GM18861 (cell line): ENCODE results near the gene TCEAL7.
"Not testable (repeated sequence)": the region's sequence is repeated elsewhere in the genome, so short reads cannot be mapped to it uniquely, and the experiment has no call there.

Experiments
- ATAC-seq: cut with Tn5 transposase; IDR thresholded peaks from one replicate; pipeline ENCODE4 v1.9.1; 2021; ENCODE audit not compliant: unreplicated experiment

The TCEAL7 gene, protein sequence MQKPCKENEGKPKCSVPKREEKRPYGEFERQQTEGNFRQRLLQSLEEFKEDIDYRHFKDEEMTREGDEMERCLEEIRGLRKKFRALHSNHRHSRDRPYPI

DNA sequence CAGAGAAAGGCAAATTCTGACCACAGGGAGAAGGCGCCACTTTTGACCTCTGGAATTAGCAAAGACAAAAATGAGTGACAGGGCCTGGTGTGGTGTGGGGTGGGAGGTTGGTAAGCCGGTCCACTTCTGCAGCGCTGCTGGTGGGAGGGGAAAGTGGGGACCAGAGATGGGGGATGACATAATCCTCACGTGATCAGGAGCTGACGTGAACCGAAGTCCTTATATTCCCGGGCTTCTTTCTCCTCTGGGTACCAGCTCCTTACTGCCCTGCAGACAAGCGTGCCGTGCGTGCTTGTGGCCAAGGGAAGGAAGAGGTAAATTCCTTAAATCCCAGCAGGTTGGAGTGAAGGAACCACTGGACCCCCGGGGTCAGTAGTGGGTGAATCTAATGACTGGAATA is at the start of gene TCEAL7:
TSS of gene TCEAL7 (plus strand) at position 249 of the 400 bp plus-strand sequence. CDS start 1,165 bp downstream, outside the sequence.
- no peak for ATAC-seq

DNA sequence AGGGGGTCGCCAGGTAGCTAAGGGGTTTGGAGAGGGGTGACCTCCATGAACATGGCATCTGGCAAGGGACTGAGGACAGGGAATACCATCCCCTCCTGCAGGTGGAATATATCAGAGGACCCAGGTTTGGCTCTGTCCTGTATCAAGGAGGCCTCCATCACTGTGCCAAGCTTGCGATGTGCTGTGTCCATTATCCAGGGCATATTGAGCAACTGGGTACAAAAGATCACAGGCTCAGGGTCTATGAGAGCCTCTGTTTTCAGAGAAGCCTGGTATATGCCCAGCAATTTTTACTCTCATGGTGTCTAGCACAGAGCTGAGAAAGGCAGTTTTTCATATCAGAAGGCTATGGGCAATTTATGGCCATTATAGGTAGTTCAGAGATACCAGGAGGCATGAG is 36.9 kb upstream of the TCEAL7 start:
- no peak for ATAC-seq

DNA sequence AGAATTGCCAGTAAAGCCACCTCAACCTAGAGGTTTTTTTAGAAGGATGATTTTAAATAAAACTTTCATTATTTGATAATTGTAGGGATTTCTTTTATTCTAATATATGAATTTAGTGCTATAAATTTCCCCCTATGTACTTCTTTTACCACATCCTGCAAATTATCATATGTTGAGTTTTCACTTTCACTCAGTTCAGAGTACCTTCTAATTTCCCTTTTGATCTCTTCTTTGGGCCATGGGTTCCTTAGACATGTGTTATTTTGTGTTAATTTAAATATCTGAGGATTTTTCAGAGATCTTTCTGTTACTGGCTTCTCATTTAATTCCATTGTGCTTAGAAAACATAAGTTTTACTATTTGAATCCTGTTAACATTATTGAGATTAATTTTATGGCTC is 25.3 kb upstream of the TCEAL7 start:
- no peak for ATAC-seq

DNA sequence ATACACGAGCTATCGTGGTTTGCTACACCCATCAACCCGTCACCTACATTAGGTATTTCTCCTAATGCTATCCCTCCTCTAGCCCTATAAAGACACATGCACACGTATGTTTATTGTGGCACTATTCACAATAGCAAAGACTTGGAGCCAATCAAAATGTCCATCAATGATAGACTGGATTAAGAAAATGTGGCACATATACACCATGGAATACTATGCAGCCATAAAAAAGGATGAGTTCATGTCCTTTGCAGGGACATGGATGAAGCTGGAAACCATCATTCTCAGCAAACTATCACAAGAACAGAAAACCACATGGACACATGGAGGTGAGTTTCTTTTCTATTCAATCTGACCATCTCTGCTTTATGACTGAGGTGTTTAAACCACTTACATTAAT is 24.4 kb upstream of the TCEAL7 start:
- ATAC-seq = not testable (repeated sequence)

DNA sequence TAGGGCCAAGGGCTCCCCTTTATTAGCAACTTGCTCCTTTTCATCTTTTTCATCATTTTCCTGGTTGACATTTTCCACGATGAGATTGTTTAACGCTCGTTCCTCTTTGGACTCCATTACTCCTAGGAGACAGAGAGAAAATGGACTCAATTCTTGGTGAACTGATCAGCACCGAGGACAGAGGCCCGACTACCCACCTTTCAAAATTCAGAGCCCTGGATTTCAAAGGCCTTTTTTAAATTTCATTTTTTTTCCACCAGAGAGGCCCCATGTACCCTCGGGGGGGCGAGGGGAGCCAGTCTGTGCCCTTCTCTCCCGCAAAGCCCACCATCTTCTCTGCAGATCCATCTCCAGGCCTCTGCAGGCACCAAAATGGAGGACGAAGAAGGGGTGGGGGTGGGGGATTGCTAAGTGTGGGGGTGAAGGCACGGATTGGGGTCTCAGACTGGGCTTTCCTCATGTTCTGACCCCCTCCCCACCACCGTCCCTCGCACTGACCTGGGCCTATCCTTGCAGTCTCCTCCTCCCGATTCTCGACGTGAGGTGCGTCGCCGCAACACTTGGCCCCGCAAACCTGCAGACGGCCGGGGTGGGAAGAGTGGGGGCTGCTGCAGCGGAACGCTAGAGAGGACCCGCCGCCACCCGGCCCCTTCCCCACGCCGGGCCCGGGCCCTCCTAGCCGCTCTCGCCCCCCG is 20.0 kb upstream of the TCEAL7 start:
- ATAC-seq = no peak

DNA sequence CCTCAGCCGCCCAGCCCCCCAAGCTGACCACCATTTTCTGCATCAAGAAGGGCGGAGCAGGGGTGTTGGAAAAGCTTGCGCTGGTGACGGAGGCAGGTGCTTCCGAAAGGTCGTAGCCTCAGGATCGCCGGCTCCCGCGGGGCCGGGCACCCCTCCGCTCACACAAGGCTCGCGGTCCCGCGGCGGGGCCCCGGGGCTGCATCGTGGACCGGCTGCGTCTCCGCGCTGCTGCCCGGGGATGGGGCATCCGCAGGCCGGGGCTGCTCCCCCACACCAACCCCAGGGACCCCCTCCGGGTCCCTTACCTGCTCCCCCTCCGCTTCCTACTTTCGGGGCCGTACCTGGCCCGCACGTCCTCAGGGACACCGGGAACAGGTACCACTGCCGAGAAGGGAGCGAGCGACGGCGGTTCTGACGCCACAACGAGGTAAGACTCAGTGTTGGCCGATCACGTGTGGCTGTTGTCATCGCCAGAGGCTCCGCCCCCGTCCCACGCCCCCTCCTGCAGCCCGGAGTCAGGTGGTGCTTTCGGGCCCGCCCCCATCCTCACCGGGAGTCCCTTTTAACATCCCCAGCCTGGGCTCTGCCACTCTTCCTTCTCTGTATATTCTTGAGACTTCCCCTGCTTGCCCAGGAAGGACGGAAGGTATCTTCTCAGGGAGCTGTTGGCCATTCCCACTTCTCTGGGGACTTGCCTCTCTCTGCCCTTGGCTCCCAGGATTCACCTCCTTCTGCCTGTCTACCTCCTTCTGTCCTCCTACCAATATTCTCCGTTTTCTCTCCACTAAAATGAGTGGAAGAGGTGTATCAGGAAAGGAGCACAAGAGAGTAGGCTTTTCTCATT is 19.3 kb upstream of the TCEAL7 start, which contains the start of gene BEX2:
TSS of gene BEX2 (minus strand) at position 436 of the 844 bp plus-strand sequence. CDS start 1,014 bp downstream, outside the sequence.
- peak; percentile 87 for ATAC-seq

DNA sequence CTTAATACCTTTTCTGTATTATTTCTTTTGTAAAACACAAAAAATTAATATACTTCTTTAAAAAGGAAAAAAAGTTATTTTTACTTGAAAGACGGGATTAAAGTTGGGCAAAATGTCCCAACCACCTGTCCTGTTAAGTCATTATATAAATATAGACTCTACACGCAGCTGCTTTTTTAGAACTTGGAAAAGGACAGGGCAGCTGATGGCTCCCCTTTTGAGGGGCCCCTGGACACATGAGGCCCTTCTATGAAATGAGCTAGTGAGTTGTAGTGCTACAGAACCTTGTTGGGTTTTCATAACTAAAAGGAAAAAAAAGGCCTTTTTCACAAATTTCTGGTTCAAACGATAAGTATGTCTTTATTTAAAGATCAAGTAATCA is 18.6 kb upstream of the TCEAL7 start:
- no peak for ATAC-seq

DNA sequence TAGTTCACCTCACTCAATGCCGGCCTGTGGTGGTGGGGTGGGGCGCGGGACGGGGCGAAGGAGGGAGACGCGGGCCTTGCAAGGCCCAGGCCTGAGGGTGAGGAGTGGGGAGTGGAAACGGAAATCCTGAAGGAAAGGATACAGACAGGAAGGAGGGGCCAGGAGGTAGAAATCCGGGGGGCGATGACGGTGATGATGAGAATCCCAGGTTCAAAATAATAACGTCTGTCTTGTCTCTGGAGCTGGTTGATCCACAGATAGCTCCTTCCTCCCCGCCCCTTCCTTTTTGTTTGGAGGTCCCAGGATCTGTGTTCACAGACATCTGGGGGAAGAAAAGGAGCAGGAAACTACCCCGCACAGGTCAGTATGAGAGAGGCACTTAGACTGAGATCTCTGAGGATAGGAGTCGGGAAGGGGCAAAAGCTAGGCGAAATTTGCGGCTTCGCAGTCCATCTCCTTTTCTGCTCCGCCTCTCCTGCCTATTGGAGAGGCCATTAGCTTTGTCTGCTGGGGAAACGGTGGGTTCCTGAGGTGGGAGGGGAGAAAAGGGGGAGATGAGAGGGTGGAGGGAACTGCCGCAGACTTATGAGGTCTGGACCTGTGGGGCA is 746 bp downstream of the TCEAL7 start:
- no peak for ATAC-seq

DNA sequence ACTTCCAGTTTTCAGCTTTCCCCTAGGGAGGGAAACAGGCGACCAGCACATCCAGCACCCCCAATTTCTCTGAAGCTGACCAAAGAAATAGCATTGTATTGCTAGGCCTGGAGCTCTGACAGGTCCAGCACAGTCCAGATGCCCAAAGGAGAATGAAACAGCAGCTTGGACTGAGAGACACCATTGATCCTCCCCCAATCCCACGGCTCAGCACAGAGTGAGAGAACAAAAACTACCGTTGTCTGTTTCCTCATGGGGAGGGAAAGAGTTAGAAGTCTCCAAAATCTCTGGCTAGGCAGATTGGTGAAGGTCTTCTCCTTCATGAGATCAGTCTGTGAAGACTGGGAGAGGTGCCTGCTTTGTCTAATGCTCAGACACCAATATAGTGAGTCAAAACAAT is 8.6 kb downstream of the TCEAL7 start:
- ATAC-seq = no peak

DNA sequence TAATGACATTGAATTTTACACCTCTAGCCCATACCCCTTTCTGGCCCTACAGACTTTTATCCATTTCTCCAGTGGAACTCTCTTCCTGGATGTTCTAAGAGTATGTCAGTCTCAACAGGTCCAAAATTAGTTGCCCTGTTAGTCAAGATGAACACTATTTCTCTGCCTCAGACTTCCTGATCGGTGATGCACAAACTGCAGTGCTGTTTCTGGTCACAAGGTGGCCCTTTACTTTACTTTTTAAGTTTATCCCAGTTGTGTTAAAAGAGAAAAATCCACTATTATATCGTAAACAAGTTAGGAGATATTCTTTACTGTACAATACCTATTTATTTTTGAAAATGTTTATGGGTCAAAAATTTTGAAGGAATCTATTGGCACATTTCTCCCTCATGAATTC is 13.1 kb downstream of the TCEAL7 start:
- ATAC-seq = peak; percentile 70

DNA sequence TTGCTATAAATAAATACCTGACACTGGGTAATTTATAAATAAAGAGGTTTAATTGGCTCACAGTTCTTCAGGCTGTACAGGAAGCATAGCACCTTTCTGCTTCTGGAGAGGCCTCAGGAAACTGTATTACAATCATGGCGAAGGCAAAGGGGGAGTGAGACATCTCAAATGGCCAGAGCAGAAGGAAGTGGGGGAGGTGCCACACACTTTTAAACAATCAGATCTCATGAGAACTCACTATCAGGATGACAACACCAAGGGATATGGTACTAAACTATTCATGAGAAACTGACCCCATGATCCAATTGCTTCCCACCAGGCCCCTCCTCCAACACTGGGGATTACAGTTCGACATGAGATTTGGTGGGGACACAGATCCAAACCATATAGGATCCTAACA is 14.6 kb downstream of the TCEAL7 start:
- ATAC-seq = no peak

DNA sequence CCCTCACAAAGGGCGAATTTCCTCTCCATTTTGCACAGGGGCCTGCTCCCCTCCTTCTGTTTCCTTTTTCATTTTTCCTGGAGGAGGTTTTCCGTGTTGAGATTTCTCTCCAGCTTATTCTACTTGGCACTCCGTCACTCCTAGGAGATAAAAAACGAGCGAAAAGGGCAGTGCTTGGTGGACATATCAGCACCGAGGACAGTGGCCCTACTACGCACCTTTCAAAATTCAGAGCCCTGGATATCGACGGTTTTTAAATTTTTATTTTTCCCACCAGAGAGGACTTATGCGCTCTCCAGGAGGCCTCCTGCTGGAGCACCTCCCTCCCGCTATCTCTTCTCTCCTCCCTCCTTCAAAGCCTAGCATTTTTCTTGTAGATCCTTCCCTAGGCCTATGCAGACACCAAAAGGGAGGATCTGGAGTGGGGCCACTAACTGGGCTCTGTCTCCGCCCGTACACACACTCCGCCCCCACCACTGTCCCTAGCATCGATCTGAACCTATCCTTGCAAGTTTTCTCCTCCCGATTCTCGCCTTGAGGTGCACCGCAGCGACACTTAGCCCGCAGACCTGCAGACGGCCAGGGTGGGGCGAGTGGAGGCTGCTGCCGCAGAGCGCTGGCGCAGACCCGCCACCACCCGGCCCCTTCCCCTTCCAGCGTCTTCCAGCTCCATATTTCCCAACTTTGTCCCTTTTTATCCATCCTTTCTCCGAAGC is 17.8 kb downstream of the TCEAL7 start:
- no peak for ATAC-seq

DNA sequence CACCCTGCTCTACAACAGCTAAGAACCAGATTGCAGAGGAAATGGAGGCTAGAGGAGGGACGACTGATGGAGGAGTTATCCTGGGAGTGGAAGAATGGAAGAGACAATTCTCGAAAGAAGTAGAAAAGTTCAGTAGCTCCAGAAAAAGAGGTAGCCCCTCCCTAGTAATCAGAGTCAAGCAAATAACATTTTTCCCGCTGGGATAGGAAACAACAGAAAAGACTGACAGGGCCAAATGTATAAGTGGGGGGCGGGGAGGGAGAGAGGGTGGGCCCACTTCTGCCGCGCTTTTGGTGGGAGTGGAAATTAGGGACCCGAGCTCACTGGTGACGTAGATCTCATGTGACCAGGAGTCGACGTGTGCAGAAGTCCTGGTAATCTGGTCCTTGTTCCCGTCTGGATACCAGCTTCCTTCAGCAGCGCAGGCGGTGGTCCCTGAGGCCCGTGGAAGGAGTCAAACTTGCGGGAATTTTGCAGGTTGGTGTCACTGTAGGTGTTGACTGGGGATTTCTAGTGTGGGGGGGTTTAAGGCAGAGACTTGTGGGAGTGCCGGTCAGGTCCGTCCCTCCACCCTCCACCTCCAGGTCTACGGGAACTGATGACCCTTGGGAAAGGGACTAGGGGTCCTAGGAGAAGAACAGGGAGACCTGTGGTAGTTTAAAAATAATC is 26.2 kb downstream of the TCEAL7 start, which contains the start of gene TCEAL9:
TSS of gene TCEAL9 (plus strand) at position 377 of the 669 bp plus-strand sequence. CDS start 1,179 bp downstream, outside the sequence.
- ATAC-seq = no peak

DNA sequence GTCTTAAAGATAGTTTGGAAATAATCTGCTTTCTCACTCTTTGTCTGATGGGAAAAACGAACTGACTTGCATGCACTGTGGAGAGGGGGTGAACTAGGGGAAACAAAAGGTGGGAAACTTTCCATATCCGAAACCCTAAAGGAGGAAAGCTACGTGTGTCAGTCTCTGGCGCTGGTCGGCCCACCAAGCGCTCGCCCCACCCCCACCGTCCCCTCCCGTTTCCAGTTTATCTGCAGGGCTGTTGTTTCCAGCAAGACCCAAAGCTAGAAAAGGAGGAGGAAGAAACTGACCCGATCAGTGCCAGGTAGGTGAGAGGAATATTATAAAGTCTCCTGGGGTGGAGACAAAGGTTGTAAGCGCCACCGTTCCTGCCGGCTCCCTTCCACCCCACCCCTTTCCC is 26.8 kb downstream of the TCEAL7 start:
- ATAC-seq = no peak

DNA sequence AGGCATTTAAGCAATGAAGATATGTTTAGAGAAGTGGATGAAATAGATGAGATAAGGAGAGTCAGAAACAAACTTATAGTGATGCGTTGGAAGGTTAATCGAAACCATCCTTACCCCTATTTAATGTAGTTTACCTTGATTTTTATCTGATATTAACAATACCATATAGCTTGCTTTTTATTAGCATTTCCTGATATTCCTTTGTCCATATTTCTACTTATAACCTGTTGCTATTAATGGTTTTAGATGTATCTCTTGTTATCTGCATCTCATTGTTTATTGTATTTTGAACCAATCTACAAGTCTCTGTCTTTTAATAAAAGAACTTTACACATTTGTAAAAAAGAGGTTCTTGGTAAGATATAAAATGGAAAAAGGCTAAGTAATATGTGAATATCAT is 27.8 kb downstream of the TCEAL7 start:
- ATAC-seq = no peak

DNA sequence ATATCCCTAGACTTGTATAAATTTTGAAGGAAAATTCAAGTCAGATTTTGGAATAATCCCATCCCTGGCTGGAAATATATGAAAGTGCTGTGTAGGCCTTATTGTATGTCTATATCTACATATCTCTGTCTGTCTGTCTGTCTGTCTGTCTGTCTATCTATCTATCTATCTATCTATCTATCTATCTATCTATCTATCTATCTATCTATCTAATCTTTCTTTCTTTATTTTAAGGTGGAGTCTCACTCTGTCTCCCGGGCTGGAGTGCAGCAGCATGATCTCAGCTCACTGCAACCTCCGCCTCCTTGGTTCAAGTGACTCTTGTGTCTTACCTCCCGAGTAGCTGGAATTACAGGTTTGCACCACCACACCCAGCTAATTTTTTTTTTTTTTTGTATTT is 29.6 kb downstream of the TCEAL7 start:
- ATAC-seq = not testable (repeated sequence)

DNA sequence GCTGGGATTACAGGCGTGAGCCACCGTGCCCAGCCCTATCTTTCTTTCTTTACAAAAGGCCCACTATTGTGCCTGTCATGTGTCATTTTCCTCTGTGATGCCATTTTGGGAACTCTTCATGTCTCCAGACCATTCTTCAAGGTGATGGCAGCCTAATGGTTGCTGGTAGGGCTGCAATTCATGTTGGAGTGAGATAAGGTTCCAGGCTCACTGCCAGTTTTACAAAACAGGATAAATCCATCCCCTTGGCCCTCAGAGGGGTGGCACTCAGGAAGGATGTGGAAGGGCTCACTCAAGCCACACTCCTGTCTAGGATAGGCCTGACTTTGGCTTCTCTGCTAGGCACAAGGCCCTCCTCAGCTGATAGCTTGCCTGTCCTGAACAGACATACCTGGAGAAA is 30.1 kb downstream of the TCEAL7 start:
- no peak for ATAC-seq

DNA sequence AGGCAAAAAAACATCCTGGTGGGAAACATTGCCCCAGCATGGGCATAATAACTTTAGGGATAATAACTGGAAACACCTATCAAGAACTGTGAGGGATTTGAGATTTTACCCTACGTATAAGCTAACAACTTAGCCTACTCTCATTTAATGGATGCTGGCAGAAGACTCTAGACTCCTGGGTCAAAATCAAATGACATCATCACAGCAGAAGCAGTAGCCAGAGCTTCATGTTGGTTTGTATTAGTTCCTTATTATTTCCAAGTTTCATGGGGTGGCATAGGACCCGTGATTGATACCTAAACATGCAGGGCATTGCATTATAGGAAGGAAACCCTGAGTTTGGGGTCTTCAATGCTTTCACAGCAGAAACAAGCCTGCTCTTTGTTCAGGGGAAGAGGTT is 30.9 kb downstream of the TCEAL7 start:
- no peak for ATAC-seq

DNA sequence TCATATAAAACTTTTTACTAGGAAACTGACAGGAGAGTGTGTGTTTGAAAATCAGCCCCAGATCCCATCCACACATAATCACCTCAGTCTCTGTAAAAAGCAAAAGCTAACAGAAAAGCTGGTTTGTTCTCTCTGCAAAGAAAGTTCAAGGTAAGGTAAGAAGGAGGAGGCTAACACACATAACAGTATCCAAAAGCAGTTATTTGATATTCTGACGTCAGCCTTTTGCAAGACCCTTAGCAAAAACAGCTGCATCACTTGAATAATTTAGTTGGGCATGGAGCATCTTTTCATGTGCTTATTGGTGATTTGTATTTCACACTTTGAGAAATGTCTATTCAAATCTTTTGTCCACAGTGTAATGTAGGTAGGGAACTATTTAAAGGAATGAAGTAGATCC is 31.8 kb downstream of the TCEAL7 start:
- ATAC-seq = no peak

DNA sequence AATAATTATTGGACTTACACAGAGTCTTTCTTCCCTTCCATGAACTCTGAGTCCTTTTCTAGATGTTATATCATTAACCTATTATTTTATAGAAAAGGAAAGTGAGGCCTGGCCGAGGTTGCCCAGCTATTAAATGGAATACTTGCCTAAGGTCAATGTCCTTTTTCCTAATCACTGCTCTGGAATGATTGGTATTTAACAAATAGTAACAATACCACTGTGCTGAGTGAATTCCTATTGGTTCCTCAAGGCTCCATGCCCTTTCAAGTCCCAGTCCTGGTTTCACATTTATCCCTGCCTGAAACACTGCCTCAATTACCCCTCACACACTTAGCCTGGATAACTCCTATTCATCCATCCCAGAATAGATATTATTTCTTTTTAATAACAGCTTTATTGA is 32.4 kb downstream of the TCEAL7 start:
- no peak for ATAC-seq
